Activated T-cell treated with anti-CD3 and anti-CD28 coated beads for 24 hours (primary cell): ENCODE results near the gene SP140.
"Not testable (repeated sequence)": the region's sequence is repeated elsewhere in the genome, so short reads cannot be mapped to it uniquely, and the experiment has no call there.

ENCODE experiments used
- DNase-seq: peaks from one replicate; pipeline ENCODE4 v3.0.0-alpha.2; 2020; ENCODE audit warnings: low read depth

The SP140 gene

GRCh38 chr2:230225486-230225885 lies at the start of gene SP140:
Gene SP140 (plus strand): TSS chr2:230225736. CDS start chr2:230225845, 109 bp downstream.
- peak; percentile 74 for DNase-seq

- DNase-seq = no peak
Observed at GRCh38 chr2:230176996-230177395, 48.5 kb upstream of the SP140 start.

GRCh38 chr2:230178546-230179485 lies 46.7 kb upstream of the SP140 start:
- DNase-seq = no peak

- no peak for DNase-seq
Observed at GRCh38 chr2:230179907-230180306, 45.6 kb upstream of the SP140 start.

GRCh38 chr2:230181195-230181594 lies 44.3 kb upstream of the SP140 start:
- DNase-seq = no peak

- no peak for DNase-seq
Observed at GRCh38 chr2:230184727-230185578, 40.6 kb upstream of the SP140 start.

- DNase-seq = no peak
Observed at GRCh38 chr2:230202430-230203109, 23.0 kb upstream of the SP140 start.

GRCh38 chr2:230203110-230203676 lies 22.3 kb upstream of the SP140 start:
- no peak for DNase-seq

GRCh38 chr2:230205034-230205433 lies 20.5 kb upstream of the SP140 start:
- DNase-seq = no peak

GRCh38 chr2:230205721-230206120 lies 19.8 kb upstream of the SP140 start:
- no peak for DNase-seq

GRCh38 chr2:230208576-230208975 lies 17.0 kb upstream of the SP140 start:
- no peak for DNase-seq

- DNase-seq = no peak
Observed at GRCh38 chr2:230209422-230210051, 16.0 kb upstream of the SP140 start.

GRCh38 chr2:230216489-230216888 lies 9.0 kb upstream of the SP140 start:
- no peak for DNase-seq

- DNase-seq = no peak
Observed at GRCh38 chr2:230217424-230217823, 8.1 kb upstream of the SP140 start.

- DNase-seq = no peak
Observed at GRCh38 chr2:230218421-230218820, 7.1 kb upstream of the SP140 start.

GRCh38 chr2:230219419-230220331 lies 5.9 kb upstream of the SP140 start, which contains the start of gene SP110:
Gene SP110 (minus strand): TSS chr2:230219984. CDS start chr2:230216927, 3,057 bp downstream.
- DNase-seq = peak; percentile 73

GRCh38 chr2:230220347-230220969 lies 5.1 kb upstream of the SP140 start:
- DNase-seq = no peak

GRCh38 chr2:230221493-230221892 lies 4.0 kb upstream of the SP140 start:
- no peak for DNase-seq

- DNase-seq = not testable (repeated sequence)
Observed at GRCh38 chr2:230222829-230223228, 2.7 kb upstream of the SP140 start.

GRCh38 chr2:230224458-230224857 lies 1.1 kb upstream of the SP140 start:
- DNase-seq = no peak
